Limb (tissue), 2 donors: ENCODE data around the gene LAMA3.

Experiments
- DNase-seq, 2 donors: peaks; one replicate each; pipeline ENCODE4 v3.0.0-alpha.2; 2016; ENCODE audit errors: extremely low spot score in 2 of 2

LAMA3 gene

GRCh38 chr18:23872701-23873550, 183.7 kb downstream of the LAMA3 start:
- DNase-seq = no peak

- DNase-seq = no peak
Measured at GRCh38 chr18:23875966-23876895, 187.0 kb downstream of the LAMA3 start.

- no peak for DNase-seq
Measured at GRCh38 chr18:23876921-23877320, 187.7 kb downstream of the LAMA3 start.

DNA sequence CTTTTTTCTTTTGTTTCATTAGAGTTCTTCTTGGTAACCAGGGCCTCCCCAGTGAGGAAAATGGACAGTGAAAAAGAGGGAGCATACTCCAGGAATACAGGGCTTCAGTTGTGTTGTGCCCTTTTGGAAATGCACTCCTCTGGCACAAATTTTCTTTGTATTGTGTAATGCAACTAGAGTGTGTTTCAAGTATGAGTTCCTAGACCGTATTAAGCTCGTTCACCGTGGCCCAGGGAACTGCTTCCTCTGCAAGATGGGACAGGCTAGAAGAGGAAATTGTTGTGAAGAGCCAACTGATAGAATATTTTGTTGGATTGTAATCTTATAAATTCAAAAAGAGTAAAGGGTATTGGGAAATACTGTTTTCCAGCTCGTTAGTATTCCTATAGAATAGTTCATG, 188.1 kb downstream of the LAMA3 start:
- DNase-seq = no peak

DNA sequence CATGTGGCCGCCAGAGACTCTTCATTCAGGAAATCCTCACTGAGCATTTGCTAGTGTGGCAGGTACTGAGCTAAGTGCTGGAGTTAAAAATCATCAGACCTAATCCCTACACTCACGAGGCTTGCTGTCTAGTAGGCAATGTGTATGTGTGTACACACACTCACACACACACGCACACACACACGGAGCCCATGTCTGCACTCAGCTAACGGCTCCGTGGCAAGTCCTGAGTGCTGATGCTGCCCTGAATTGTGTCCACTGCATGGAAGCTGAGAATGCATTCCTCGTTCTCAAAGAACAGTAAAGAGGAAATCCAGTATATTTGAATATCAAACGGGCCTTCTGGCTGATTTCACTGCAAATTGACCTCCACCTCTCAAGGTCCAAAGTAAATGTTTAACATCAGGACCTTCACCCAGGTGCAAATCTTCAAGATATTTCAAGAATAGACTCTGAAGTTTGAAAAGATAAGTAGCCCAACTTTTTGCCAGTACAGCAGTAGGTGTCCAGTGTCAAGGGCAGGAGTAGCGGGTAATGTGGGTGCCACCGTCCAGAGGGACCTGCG, 189.2 kb downstream of the LAMA3 start:
- no peak for DNase-seq

- DNase-seq = no peak
Measured at GRCh38 chr18:23879126-23879525, 189.9 kb downstream of the LAMA3 start.

GRCh38 chr18:23879544-23879943, 190.3 kb downstream of the LAMA3 start:
- no peak for DNase-seq

- no peak for DNase-seq
Measured at GRCh38 chr18:23879966-23880565, 190.8 kb downstream of the LAMA3 start.

DNA sequence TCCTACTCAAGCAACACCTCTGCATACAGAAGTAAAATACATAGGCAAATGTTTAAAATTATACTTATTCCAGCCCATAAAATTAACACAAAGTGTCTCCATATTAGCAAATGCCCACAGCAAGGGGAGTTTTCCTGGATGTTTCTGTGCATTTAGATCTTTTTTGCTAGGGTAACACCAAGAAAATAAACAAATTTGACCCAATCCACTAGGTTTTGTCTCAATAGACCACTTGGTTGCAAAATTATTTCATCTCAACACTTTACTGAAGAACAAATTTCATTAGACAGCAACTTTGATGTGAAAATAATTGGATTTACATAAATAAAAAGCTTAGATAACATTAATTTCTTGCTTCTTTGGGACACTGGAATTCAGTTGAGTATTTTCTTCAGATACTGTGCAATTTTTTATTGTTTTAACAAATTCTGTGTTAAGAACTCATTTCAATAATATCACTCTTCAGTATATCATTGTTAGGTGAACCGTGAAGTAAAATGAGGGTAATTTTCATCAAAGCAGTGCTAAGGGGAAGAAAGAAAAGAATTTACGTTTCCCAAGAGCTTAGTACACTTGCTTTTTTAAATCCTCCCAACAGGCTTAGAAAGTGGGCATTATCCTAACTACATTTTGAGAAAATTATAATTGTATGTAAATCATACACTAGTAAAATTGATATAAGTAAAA, 191.8 kb downstream of the LAMA3 start:
- DNase-seq = no peak

GRCh38 chr18:23881778-23882177, 192.5 kb downstream of the LAMA3 start:
- DNase-seq = no peak

GRCh38 chr18:23882616-23883276, 193.5 kb downstream of the LAMA3 start:
- no peak for DNase-seq

DNA sequence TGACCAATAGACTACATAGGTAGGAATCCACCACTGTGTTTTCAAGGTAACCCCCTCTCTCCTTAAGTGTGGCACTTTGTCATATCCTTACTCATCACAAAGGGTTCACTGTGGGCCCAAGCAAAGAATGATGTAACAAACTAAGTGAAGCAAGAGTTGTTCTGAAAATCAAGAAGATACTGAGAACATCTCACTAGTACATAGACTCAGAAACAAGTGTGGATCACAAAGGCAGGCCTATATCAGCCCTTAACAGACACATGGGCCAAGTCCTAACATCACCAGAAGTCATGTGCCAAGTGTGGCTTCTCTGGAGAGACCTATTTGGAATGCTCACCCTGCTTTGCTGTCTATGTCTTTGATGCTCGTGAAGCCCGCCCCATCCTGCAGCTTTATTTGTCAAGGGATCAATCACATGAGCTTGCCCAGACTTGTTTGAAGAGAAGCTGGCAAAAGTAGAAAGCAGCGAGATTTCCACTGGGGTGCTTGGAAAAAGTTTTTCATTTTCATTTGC, 194.1 kb downstream of the LAMA3 start:
- no peak for DNase-seq

- peak in 1 of 2 donors; percentile 57 for DNase-seq
Measured at GRCh38 chr18:23884681-23885375, 195.6 kb downstream of the LAMA3 start.

DNA sequence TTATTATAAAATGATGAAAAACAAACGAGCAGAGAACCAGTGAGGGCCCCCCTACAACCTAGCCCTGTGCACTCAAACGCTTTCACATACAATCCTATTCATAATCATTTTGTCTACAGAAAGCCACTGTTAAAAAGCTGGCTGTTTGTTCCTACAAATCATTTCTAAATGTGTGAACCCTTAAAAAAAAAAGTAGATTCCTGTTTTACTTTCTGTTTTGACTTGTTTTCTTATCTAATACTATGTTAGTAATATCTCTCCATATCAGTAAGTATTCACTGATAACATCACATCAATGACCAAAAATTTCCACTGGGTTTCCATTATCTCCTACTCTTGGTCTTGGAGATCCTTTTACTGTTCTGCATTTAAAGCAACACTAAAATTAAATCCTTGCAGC, 196.5 kb downstream of the LAMA3 start:
- no peak for DNase-seq

DNA sequence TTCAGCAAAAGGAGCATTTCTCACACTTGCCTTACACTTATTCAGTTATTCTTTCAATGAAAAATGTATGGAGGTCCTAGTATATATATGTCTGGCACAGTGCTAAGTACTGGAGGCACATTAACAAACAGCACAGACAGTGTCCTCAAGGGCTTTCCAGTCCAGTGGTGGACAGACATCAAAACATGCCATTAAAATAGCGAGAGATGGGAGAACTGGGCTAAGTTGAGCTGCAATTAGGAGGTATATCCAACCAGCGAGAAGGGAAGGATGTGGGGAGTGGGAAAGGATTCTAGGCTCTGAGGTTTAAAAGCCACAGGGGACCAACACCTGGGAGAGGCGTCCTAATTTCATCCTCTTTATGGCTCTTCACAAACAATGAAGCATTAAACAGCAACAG, 197.8 kb downstream of the LAMA3 start:
- no peak for DNase-seq

- no peak for DNase-seq
Measured at GRCh38 chr18:23887493-23887892, 198.2 kb downstream of the LAMA3 start.

- no peak for DNase-seq
Measured at GRCh38 chr18:23888881-23889280, 199.6 kb downstream of the LAMA3 start.

DNA sequence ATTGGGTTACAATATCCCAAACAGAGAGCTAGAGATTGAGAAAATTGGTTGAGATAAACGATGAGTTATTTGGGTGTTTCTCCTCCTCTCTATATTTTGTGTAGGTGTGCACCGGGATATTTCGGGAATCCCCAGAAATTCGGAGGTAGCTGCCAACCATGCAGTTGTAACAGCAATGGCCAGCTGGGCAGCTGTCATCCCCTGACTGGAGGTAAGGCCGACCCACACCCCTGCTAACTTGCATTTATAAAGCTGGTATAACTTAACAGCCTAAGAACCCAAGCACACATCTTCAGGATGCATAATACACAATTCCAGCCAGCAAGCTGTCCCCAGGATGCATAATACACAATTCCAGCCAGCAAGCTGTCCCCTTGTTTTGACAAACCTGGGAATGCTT, 200.7 kb downstream of the LAMA3 start:
- no peak for DNase-seq

- DNase-seq = no peak
Measured at GRCh38 chr18:23890589-23890988, 201.3 kb downstream of the LAMA3 start.

DNA sequence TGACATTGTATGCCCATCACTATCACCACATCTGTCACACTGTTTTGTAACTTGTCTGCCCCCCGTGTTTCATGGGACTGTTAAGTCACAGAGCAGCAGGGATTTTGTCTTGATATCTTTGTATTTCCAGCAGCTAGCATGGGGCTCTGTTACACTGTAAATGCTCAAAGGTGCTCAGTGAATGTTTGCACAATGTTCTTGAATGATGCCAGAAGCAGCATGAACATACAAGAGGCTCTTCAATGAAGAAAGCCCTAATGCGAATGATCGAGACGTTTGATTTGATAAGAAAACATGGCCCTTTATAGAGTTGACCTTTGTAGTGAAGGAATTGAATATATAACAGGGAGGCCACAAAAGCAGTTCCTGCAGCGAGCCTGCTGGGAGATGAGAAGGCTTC, 204.4 kb downstream of the LAMA3 start:
- DNase-seq = no peak
